Nephron progenitor cell (in vitro differentiated cells): Measurements from ENCODE around the gene RAB27A.

ENCODE experiments used
- DNase-seq: peaks from one replicate; pipeline ENCODE4 v3.0.0; 2021
- H3K27ac Mint-ChIP-seq: 2 replicates; pipeline ENCODE4 v1.8.0; 2021; ENCODE audit warnings: mild to moderate bottlenecking, moderate library complexity, mixed read lengths
- H3K27me3 Mint-ChIP-seq: 2 replicates; pipeline ENCODE4 v1.8.0; 2021; ENCODE audit warnings: mild to moderate bottlenecking, low read depth, mixed read lengths; ENCODE audit not compliant: poor library complexity
- H3K36me3 Mint-ChIP-seq: 2 replicates; pipeline ENCODE4 v1.8.0; 2021; ENCODE audit warnings: low read depth, mixed read lengths
- H3K4me1 Mint-ChIP-seq: 2 replicates; pipeline ENCODE4 v1.8.0; 2021; ENCODE audit warnings: mixed read lengths
- H3K4me3 Mint-ChIP-seq: 2 replicates; pipeline ENCODE4 v1.8.0; 2021; ENCODE audit warnings: mild to moderate bottlenecking, moderate library complexity, mixed read lengths
- H3K9me3 Mint-ChIP-seq: 2 replicates; pipeline ENCODE4 v1.8.0; 2021; ENCODE audit warnings: mild to moderate bottlenecking, moderate library complexity, mixed read lengths
- TF ChIP-seq, protein P1 (sequence below): fragments of 200-600 bp; sonication (generic); IDR thresholded peaks from 2 replicates; pipeline ENCODE4 v1.5.0; 2021; ENCODE audit warnings: antibody characterized with exemption

Gene RAB27A

DNA sequence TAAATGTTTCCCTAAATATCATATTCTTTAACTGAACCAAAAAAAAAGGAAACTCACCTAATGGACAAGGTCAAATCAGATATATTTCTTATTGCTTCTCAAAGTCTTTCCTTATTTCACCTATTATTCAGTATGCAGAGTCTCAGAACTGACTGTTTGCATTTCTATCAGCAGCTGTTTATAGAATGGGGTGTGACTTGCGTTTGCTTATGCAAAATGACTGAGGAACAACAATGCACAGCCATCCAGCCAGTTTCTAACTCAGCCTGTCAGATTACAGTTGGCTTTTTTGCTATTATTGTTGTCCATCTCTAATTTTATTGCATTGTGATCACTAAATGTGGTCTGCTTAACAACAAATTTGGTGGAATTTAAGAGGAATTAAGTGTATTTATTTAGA, 40.7 kb downstream of the RAB27A start:
- TF ChIP-seq, protein P1, sequence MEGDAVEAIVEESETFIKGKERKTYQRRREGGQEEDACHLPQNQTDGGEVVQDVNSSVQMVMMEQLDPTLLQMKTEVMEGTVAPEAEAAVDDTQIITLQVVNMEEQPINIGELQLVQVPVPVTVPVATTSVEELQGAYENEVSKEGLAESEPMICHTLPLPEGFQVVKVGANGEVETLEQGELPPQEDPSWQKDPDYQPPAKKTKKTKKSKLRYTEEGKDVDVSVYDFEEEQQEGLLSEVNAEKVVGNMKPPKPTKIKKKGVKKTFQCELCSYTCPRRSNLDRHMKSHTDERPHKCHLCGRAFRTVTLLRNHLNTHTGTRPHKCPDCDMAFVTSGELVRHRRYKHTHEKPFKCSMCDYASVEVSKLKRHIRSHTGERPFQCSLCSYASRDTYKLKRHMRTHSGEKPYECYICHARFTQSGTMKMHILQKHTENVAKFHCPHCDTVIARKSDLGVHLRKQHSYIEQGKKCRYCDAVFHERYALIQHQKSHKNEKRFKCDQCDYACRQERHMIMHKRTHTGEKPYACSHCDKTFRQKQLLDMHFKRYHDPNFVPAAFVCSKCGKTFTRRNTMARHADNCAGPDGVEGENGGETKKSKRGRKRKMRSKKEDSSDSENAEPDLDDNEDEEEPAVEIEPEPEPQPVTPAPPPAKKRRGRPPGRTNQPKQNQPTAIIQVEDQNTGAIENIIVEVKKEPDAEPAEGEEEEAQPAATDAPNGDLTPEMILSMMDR = no peak
- peaks cover 6% of the 10 kb centered on the region for H3K4me1 Mint-ChIP-seq
- no peaks in the 10 kb centered on the region for H3K36me3 Mint-ChIP-seq

DNA sequence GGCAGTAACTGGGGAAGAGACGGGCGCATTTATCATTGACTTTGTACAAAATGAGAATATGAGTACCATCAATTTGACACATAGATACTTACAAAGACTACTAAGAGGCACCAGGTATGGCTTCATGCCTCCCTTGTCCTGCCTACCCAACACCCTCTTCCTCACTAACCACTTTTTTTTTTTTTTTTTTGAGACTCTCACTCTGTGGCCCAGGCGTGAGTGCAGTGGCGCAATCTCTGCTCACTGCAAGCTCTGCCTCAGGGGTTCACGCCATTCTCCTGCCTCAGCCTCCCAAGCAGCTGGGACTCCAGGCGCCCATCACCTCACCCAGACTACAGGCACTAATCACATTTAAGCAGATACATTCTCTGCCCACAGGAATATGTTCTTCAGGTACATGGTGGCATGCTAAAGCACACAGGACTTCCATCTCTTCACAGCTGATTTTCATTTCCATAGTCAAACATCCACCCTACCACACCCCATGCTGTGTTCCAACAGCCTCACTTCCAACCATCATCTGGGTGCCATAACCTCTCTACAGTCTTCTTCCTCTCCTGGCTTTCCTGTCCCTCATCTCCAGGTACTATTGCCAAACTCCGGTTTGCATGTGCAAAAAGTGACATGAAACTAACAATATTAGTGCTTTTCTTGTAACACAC, 41.7 kb downstream of the RAB27A start:
- no peak overlapping the region for H3K4me3 Mint-ChIP-seq
- peaks cover 6% of the 10 kb centered on the region for H3K4me1 Mint-ChIP-seq
- H3K9me3 Mint-ChIP-seq = no peaks in the 10 kb centered on the region
- no peak overlapping the region for H3K27ac Mint-ChIP-seq
- no peak for DNase-seq
- no peaks in the 10 kb centered on the region for H3K36me3 Mint-ChIP-seq
- H3K27me3 Mint-ChIP-seq = peaks cover 7% of the 10 kb centered on the region
- TF ChIP-seq, protein P1 = no peak

More for the DNA sequence above, 40.7 kb downstream of the RAB27A start:
- DNase-seq = no peak
- Mint-ChIP-seq H3K9me3 (no peaks in the 10 kb centered on the region), H3K27me3 (peaks cover 7% of the 10 kb centered on the region), H3K4me3 (no peak overlapping the region), H3K27ac (no peak overlapping the region)

DNA sequence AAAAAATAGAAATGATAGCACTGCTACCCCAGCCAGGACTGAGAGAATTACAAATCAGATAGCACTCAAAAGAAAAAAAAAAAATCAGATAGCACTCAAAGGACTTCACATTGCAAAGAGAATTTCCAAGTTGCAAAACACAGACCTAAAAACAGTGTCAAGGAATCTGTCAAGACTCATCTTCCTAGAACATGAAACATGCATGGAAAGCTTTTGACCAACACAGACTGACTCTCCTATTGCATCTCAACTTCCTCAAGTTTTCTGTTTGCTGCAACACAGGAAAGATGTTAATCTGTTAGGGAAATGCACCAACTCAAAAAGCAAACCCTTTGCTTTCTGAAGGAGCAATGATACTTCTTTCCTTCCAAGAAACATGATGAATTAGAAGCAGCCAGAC, 42.3 kb downstream of the RAB27A start:
- TF ChIP-seq, protein P1 = no peak
- H3K27ac Mint-ChIP-seq = no peak overlapping the region
- H3K27me3 Mint-ChIP-seq = peaks cover 7% of the 10 kb centered on the region

DNA sequence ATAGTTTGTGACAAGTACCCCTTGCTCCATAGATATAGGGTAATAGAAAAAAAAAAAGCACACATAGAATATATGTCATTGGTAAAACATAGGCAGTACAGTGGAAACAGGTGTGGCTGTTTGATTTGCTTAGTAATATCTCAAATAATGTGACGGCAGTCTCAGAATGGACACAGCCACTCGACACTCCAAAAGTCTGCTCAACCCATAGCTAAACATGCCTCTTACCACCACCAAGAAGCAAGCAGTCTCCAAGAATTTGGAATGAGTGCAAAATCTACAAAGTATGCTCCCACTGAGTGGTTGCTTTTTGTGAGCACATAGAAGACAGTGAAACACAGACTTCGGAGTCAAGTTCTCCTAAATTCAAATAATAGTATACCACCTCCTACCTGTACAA, 43.0 kb downstream of the RAB27A start:
- H3K4me1 Mint-ChIP-seq = peaks cover under 1% of the 10 kb centered on the region
- H3K4me3 Mint-ChIP-seq = no peak overlapping the region
- DNase-seq = no peak
- TF ChIP-seq, protein P1 = no peak
- H3K9me3 Mint-ChIP-seq = no peaks in the 10 kb centered on the region
- H3K27ac Mint-ChIP-seq = no peak overlapping the region
- no peaks in the 10 kb centered on the region for H3K36me3 Mint-ChIP-seq
- peaks cover 7% of the 10 kb centered on the region for H3K27me3 Mint-ChIP-seq

More for the DNA sequence above, 42.3 kb downstream of the RAB27A start:
- peaks cover 6% of the 10 kb centered on the region for H3K4me1 Mint-ChIP-seq
- no peaks in the 10 kb centered on the region for H3K9me3 Mint-ChIP-seq
- H3K36me3 Mint-ChIP-seq = no peaks in the 10 kb centered on the region
- DNase-seq = no peak
- no peak overlapping the region for H3K4me3 Mint-ChIP-seq

DNA sequence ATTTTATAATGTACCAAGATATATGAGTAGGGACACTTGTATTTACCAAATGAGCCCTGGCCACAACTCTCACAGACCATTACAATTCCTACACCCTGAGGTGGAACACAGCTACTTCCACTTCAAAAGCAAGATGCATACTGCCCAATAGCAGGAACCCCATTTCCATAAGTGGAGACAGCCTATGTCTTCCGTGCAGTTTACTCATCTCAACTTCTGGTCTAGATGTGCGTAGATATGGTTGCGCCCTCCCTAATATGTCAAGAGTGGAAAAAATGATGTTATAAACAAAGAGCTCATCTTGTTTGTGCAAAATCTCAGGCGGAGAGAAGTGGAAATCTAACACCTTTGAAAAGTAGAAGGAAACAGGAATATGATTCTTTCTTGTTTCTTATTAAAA, 44.6 kb downstream of the RAB27A start:
- H3K36me3 Mint-ChIP-seq = no peaks in the 10 kb centered on the region
- no peaks in the 10 kb centered on the region for H3K9me3 Mint-ChIP-seq
- no peaks in the 10 kb centered on the region for H3K4me1 Mint-ChIP-seq
- peaks cover 12% of the 10 kb centered on the region for H3K27me3 Mint-ChIP-seq
- no peak overlapping the region for H3K27ac Mint-ChIP-seq
- TF ChIP-seq, protein P1 = no peak
- H3K4me3 Mint-ChIP-seq = no peak overlapping the region
- DNase-seq = no peak

DNA sequence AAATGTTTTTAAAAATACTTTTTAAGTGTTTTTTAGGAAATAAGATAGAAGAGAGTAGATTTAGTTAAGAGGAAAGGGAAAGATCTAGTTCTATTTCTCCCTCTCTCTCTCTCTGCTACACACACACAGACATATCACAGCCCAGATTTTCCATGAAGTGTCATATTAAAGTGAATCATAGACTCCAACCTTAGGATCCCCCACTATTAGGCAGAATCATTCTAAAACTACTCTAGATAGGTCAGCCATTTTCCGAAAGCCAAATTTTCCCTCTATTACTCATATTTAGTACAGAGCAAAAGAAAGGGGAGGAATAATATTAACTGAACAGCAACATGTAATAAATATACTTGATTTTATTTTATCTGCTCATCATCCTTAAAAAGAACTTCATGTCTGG, 47.7 kb downstream of the RAB27A start:
- H3K4me1 Mint-ChIP-seq = no peaks in the 10 kb centered on the region
- H3K4me3 Mint-ChIP-seq = no peak overlapping the region

More for the DNA sequence above, 47.7 kb downstream of the RAB27A start:
- no peaks in the 10 kb centered on the region for H3K36me3 Mint-ChIP-seq
- TF ChIP-seq, protein P1 = no peak
- no peak overlapping the region for H3K27ac Mint-ChIP-seq
- no peaks in the 10 kb centered on the region for H3K9me3 Mint-ChIP-seq
- H3K27me3 Mint-ChIP-seq = peaks cover 5% of the 10 kb centered on the region
- DNase-seq = no peak
